CD4-positive, alpha-beta T cell treated with Interleukin-17A for 4 hours (primary cell): ENCODE results near the gene SDC1.
"Not testable (repeated sequence)": the region's sequence is repeated elsewhere in the genome, so short reads cannot be mapped to it uniquely, and the experiment has no call there.

Source experiments
- DNase-seq: peaks from one replicate; pipeline ENCODE4 v3.0.0-alpha.2; 2020; ENCODE audit warnings: mixed read lengths

The SDC1 gene

GRCh38 chr2:20196053-20196656 lies 28.8 kb downstream of the SDC1 start:
- no peak for DNase-seq

- DNase-seq: no peak
Measured at GRCh38 chr2:20195431-20196033, 29.4 kb downstream of the SDC1 start.

GRCh38 chr2:20195016-20195411 lies 29.9 kb downstream of the SDC1 start:
- DNase-seq: not testable (repeated sequence)

GRCh38 chr2:20194097-20195015 lies 30.6 kb downstream of the SDC1 start:
- no peak for DNase-seq

GRCh38 chr2:20193185-20193584 lies 31.7 kb downstream of the SDC1 start:
- no peak for DNase-seq

- DNase-seq: no peak
Measured at GRCh38 chr2:20192781-20193180, 32.1 kb downstream of the SDC1 start.

- no peak for DNase-seq
Measured at GRCh38 chr2:20191714-20192569, 33.0 kb downstream of the SDC1 start.

- no peak for DNase-seq
Measured at GRCh38 chr2:20190876-20191713, 33.8 kb downstream of the SDC1 start.

GRCh38 chr2:20190170-20190569 lies 34.8 kb downstream of the SDC1 start:
- DNase-seq: no peak

- no peak for DNase-seq
Measured at GRCh38 chr2:20189299-20189931, 35.5 kb downstream of the SDC1 start.

GRCh38 chr2:20188851-20189250 lies 36.1 kb downstream of the SDC1 start:
- DNase-seq: no peak

- no peak for DNase-seq
Measured at GRCh38 chr2:20188201-20188600, 36.7 kb downstream of the SDC1 start.

- DNase-seq: no peak
Measured at GRCh38 chr2:20187331-20187730, 37.6 kb downstream of the SDC1 start.

GRCh38 chr2:20186855-20187187 lies 38.1 kb downstream of the SDC1 start:
- no peak for DNase-seq

- DNase-seq: no peak
Measured at GRCh38 chr2:20186078-20186854, 38.7 kb downstream of the SDC1 start.

- DNase-seq: no peak
Measured at GRCh38 chr2:20185176-20186022, 39.5 kb downstream of the SDC1 start.

GRCh38 chr2:20184067-20184938 lies 40.6 kb downstream of the SDC1 start:
- no peak for DNase-seq

- DNase-seq: no peak
Measured at GRCh38 chr2:20183373-20183772, 41.6 kb downstream of the SDC1 start.
